Sigmoid colon (tissue), 7 donors: Measurements from ENCODE around the gene TMEM254. TPM values are rescaled to one million over a fixed set of nuclear protein-coding genes. Genes with fewer than 3 reads are reported as not detected.
A peak's percentile ranks its signal among the peaks of the same experiment; 100 is the strongest.
"Not testable (repeated sequence)": the region's sequence is repeated elsewhere in the genome, so short reads cannot be mapped to it uniquely, and the experiment has no call there.

Experiments used
- DNase-seq: peaks from one replicate; pipeline ENCODE4 v3.0.0-alpha.2; 2019
- H3K27ac ChIP-seq, 4 donors: fragments of 200-600 bp; sonication (generic); one replicate each; pipeline ENCODE4 v1.5.1; 2016 to 2019; ENCODE audit warnings: mild to moderate bottlenecking in 1 of 4
- H3K27me3 ChIP-seq, 3 donors: fragments of 200-600 bp; sonication (generic); one replicate each; pipeline ENCODE4 v1.5.1; 2019; ENCODE audit warnings: mild to moderate bottlenecking in 1 of 3
- H3K36me3 ChIP-seq, 4 donors: fragments of 200-600 bp; sonication (generic); one replicate each; pipeline ENCODE4 v1.5.1; 2016 to 2019
- H3K4me1 ChIP-seq, 4 donors: fragments of 200-600 bp; sonication (generic); one replicate each; pipeline ENCODE4 v1.5.1; 2017 to 2019
- H3K4me3 ChIP-seq, 4 donors: fragments of 200-600 bp; sonication (generic); one replicate each; pipeline ENCODE4 v1.5.1; 2017 to 2019; ENCODE audit warnings: mild to moderate bottlenecking in 2 of 4, moderate library complexity in 1 of 4
- H3K9me3 ChIP-seq, 4 donors: fragments of 200-600 bp in 3 of 4; sonication (generic) in 3 of 4; one replicate each; pipeline versions ENCODE4 v1.5.1 to v1.6.1; 2013 to 2019
- CTCF ChIP-seq, 4 experiments: fragments of 450-650 bp in 3 of 4; fragments of 200-600 bp in 1 of 4; IDR thresholded peaks; one replicate each; pipeline ENCODE4 v1.5.1; 2016 to 2019; ENCODE audit warnings: antibody characterized with exemption in 4 of 4, mild to moderate bottlenecking in 3 of 4, moderate library complexity in 2 of 4
- EP300 ChIP-seq, 4 donors: sonication (generic); formaldehyde crosslinking; IDR thresholded peaks; one replicate each; pipeline ENCODE4 v1.6.1; 2017; ENCODE audit warnings: antibody characterized with exemption in 4 of 4
- POLR2A ChIP-seq, 2 donors: fragments of 450-650 bp; IDR thresholded peaks; one replicate each; pipeline ENCODE4 v1.6.1; 2016; ENCODE audit warnings: antibody characterized with exemption in 2 of 2, mild to moderate bottlenecking in 2 of 2, moderate library complexity in 2 of 2
- POLR2AphosphoS5 ChIP-seq, 4 donors: sonication (generic); formaldehyde crosslinking; IDR thresholded peaks; one replicate each; pipeline ENCODE4 v1.6.1; 2017; ENCODE audit warnings: antibody characterized with exemption in 4 of 4
- WGBS, 2 donors: extraction: QIAGEN DNeasy Blood & Tissue Kit; methylation state at CpG; one replicate each; pipeline ENCODE4 v1.1.7; 2013; 5-methylcytosine and 5-hydroxymethylcytosine counted together
- intact Hi-C: fragments of 100-400 bp; cut with DNase I; formaldehyde crosslinking; loops from one replicate; pipeline ENCODE4 v1.15.1; 2023
- polyA plus RNA-seq, 3 donors: library from polyadenylated mRNA; stranded (reverse); fragments of 200-250 nt; gene quantifications; one replicate each; pipeline ENCODE4 v1.2.3, GENCODE V29; 2013
- total RNA-seq, 4 donors: library from RNA; depleted of rRNA; stranded (reverse); fragments of >200 nt; gene quantifications; one replicate each; pipeline ENCODE4 v1.1.0, GENCODE V29; 2016
- donor health status: healthy with polysubstance abuse.
- donor health status: Bipolar disorder and iron deficiency.
- donor health status: healthy.

Gene TMEM254
- total RNA-seq = 10 to 100 TPM; 11.4 to 18.0 (median 11.5) TPM
- polyA plus RNA-seq = 10 to 100 TPM; 13.6 to 14.8 (median 14.4) TPM

GRCh38 chr10:80078448-80079311 lies at the start of gene TMEM254:
TMEM254 (plus strand) TSS chr10:80078665; CDS start chr10:80078700, 35 bp downstream.
- intact Hi-C loops = loop anchor here (2.0 to 5.0 kb wide), 2 partner anchors 98 to 129 kb away; partner anchors contain the start of gene ANXA11
- peak within 1 kb of the TSS; percentile 94 to 96 (median 96) for H3K27ac ChIP-seq
- WGBS, 2 donors = 0% methylated on average over 64 of the region's 64 CpGs
- peaks cover 0 to 8% (median under 1%) of the 10 kb centered on the region in 4 donors for H3K36me3 ChIP-seq
- H3K9me3 ChIP-seq = no peaks in the 10 kb centered on the region
- no peak for TF ChIP-seq EP300 (IDR thresholded peaks at IDR 0.05)
- peak; percentile 13 to 74 (median 67) for TF ChIP-seq POLR2AphosphoS5 (IDR thresholded peaks at IDR 0.05)
- TF ChIP-seq POLR2A (IDR thresholded peaks at IDR 0.05) = peak in 1 of 2 donors; percentile 5
- H3K27me3 ChIP-seq = no peaks in the 10 kb centered on the region
- peaks cover 0 to 16% (median 12%) of the 10 kb centered on the region in 4 donors for H3K4me1 ChIP-seq
- peak; percentile 96 for DNase-seq
- peak within 1 kb of the TSS; percentile 70 to 87 (median 78) for H3K4me3 ChIP-seq

GRCh38 chr10:80029205-80029604 lies 49.3 kb upstream of the TMEM254 start:
- H3K9me3 ChIP-seq, H3K4me1 ChIP-seq, H3K36me3 ChIP-seq, H3K27ac ChIP-seq, H3K4me3 ChIP-seq, intact Hi-C loops, DNase-seq, H3K27me3 ChIP-seq: not testable (repeated sequence)
- WGBS, 2 donors = 52 to 57% methylated on average over 3 of the region's 3 CpGs

- H3K9me3 ChIP-seq, intact Hi-C loops, DNase-seq, H3K27me3 ChIP-seq, H3K36me3 ChIP-seq, H3K4me3 ChIP-seq, H3K4me1 ChIP-seq, H3K27ac ChIP-seq: not testable (repeated sequence)
- 55 to 91% methylated on average over 5 of the region's 5 CpGs for WGBS, 2 donors
Measured at GRCh38 chr10:80029865-80030264, 48.6 kb upstream of the TMEM254 start.

GRCh38 chr10:80032503-80032902 lies 46.0 kb upstream of the TMEM254 start:
- TF ChIP-seq POLR2AphosphoS5 (IDR thresholded peaks at IDR 0.05) = no peak
- no peak for TF ChIP-seq EP300 (IDR thresholded peaks at IDR 0.05)
- no peak for TF ChIP-seq CTCF (IDR thresholded peaks at IDR 0.05)
- TF ChIP-seq POLR2A (IDR thresholded peaks at IDR 0.05) = no peak
- H3K4me1 ChIP-seq = no peaks in the 10 kb centered on the region
- H3K4me3 ChIP-seq = no peak overlapping the region
- no peaks in the 10 kb centered on the region for H3K9me3 ChIP-seq
- no peaks in the 10 kb centered on the region for H3K27me3 ChIP-seq
- no peak overlapping the region for H3K27ac ChIP-seq
- 83 to 88% methylated on average over 5 of the region's 5 CpGs for WGBS, 2 donors
- DNase-seq = no peak
- H3K36me3 ChIP-seq = no peaks in the 10 kb centered on the region
- intact Hi-C loops = no loop called here

- DNase-seq, H3K4me1 ChIP-seq, H3K27me3 ChIP-seq, intact Hi-C loops, H3K9me3 ChIP-seq, H3K36me3 ChIP-seq, H3K27ac ChIP-seq, H3K4me3 ChIP-seq: not testable (repeated sequence)
- 83 to 91% methylated on average over 5 of the region's 5 CpGs for WGBS, 2 donors
Measured at GRCh38 chr10:80034766-80035165, 43.7 kb upstream of the TMEM254 start.

GRCh38 chr10:80035430-80035829 lies 43.0 kb upstream of the TMEM254 start:
- H3K4me1 ChIP-seq, H3K27ac ChIP-seq, H3K4me3 ChIP-seq, intact Hi-C loops, DNase-seq, H3K9me3 ChIP-seq, H3K36me3 ChIP-seq, H3K27me3 ChIP-seq: not testable (repeated sequence)
- 70 to 83% methylated on average over 3 of the region's 3 CpGs for WGBS, 2 donors

- intact Hi-C loops = not testable (repeated sequence)
- 92 to 93% methylated on average over 5 of the region's 5 CpGs for WGBS, 2 donors
Measured at GRCh38 chr10:80036921-80037500, 41.5 kb upstream of the TMEM254 start.

GRCh38 chr10:80038226-80038625 lies 40.2 kb upstream of the TMEM254 start:
- H3K4me3 ChIP-seq, H3K27me3 ChIP-seq, H3K36me3 ChIP-seq, H3K27ac ChIP-seq, DNase-seq, H3K4me1 ChIP-seq, intact Hi-C loops, H3K9me3 ChIP-seq: not testable (repeated sequence)
- 90 to 91% methylated on average over 1 of the region's 7 CpGs for WGBS, 2 donors

More at GRCh38 chr10:80036921-80037500, 41.5 kb upstream of the TMEM254 start:
- not testable (repeated sequence) for H3K27ac ChIP-seq, H3K4me1 ChIP-seq, DNase-seq, H3K4me3 ChIP-seq, H3K9me3 ChIP-seq, H3K36me3 ChIP-seq, H3K27me3 ChIP-seq
